Epithelial cell of esophagus (primary cell): ENCODE data around the gene ZNF780A.
A peak's percentile ranks its signal among the peaks of the same experiment; 100 is the strongest.

Source experiments
- DNase-seq: peaks from one replicate; pipeline ENCODE4 v3.0.0; 2010; ENCODE audit warnings: low read depth
- H3K4me3 ChIP-seq: 2 replicates; pipeline ENCODE4 v1.5.1; 2011; ENCODE audit warnings: mild to moderate bottlenecking, low read length, control low read depth
- TF ChIP-seq, protein P1 (sequence below): IDR thresholded peaks from 2 replicates; pipeline ENCODE4 v1.5.1; 2011; ENCODE audit warnings: low read depth, mild to moderate bottlenecking, low read length, control low read depth, inconsistent platforms; ENCODE audit not compliant: insufficient read depth; ENCODE audit errors: missing control alignments

The ZNF780A gene

DNA sequence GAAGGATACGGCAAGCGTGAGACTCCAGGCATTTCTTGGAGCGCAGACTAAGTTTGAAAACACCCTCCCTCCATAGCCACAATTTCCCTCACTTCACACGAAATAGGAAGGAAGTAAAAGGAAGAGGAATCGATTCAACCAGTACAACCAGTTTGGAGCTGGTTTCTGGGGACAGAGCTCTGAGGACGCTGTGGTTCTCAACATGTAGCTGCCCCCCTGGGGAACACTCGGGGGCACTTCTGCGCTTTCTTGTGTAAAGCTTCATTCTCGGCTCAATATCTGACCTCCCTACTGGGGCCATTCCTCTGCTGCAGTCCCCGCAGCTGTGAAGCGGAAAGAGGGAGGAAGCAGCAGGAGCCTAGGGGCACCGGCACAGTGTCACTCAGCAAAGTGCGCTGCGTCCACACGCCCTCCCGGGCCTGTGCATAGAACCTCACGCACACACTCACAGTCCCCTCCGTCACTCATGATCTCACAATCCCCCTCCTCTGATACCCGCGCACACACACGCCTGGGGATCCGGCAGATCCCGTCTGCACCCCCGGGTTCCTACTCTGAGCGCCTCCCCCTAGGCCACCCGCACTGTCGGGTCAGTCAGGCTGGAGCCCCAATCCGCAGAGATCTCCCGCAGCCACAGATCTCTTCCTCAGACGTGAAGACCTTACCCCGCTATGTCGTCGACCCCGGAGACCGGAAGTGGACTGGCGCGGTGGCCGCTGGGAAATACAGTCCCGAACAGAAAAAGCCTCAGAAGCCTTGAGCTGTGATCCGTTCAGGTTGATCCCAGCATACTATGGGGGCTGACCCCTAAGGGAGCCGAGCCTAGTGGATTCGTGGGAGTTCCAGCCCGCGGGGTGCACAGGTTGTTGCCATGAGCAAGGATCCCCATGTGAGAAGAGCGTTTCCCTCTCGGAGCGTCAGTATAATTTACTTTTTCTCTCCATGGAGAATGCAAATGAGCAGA lies at the start of gene ZNF780A:
TSS of gene ZNF780A (minus strand) at position 703 of the 964 bp plus-strand sequence. CDS start 6,190 bp downstream, outside the sequence.
- TF ChIP-seq, protein P1, sequence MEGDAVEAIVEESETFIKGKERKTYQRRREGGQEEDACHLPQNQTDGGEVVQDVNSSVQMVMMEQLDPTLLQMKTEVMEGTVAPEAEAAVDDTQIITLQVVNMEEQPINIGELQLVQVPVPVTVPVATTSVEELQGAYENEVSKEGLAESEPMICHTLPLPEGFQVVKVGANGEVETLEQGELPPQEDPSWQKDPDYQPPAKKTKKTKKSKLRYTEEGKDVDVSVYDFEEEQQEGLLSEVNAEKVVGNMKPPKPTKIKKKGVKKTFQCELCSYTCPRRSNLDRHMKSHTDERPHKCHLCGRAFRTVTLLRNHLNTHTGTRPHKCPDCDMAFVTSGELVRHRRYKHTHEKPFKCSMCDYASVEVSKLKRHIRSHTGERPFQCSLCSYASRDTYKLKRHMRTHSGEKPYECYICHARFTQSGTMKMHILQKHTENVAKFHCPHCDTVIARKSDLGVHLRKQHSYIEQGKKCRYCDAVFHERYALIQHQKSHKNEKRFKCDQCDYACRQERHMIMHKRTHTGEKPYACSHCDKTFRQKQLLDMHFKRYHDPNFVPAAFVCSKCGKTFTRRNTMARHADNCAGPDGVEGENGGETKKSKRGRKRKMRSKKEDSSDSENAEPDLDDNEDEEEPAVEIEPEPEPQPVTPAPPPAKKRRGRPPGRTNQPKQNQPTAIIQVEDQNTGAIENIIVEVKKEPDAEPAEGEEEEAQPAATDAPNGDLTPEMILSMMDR = no peak
- H3K4me3 ChIP-seq = peak within 1 kb of the TSS; percentile 92
- peak; percentile 52 for DNase-seq

DNA sequence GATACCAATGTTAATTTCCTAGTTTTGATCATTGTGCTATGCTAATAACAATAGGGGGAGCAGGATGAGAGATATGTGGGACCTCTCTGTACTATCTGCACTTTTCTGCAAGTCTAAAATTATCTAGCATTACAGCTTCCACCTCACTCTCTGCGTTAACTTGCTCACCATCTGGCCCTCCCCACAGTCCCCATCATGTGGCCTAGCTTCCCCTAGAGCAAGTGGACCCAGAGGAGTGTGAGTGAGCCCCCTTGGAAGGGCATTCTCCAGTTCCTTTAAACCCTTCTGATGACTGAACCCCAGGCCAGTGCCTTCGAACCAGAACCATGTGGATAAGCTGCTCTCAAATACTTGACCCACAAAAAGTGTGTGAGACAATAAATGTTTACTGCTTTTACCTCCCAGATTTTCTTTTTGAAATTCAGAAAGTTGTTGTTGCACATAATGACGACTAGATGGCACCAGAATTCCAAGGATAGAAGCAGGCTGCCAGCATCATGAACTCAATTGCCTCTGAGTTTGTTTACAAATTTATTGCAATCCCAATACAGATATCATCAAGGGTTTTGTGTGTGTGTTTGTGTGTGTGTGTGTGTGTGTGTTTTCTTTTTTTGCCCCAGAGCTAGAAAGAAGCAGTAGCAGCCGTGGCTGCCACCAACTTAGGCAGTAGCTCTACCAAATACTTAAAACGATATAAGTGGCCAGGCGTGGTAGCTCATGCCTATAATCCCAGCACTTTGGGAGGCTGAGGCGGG lies 49.0 kb upstream of the ZNF780A start:
- no peak overlapping the region for H3K4me3 ChIP-seq
- DNase-seq = peak; percentile 67
- TF ChIP-seq, protein P1 = peak; percentile 75

DNA sequence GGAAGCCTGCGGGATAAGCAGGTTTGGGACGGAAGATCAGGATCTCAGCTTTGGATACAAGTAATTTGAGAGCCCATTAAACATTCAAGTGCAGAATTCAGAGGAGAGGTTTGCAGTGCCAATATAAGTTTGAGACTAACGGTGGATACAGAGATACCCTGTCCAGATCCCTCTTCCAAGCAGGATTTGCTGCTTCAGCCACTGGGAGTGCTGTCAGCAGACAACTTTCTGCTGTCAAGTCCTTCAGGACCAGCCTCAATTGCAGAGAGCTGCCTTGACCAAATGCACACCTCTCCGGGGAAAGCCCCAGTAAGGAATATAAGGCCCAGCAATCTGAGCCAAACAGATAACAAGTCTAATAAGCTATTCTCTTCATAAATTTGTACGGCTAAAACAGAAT lies 46.1 kb upstream of the ZNF780A start:
- TF ChIP-seq, protein P1 = no peak
- H3K4me3 ChIP-seq = no peak overlapping the region

DNA sequence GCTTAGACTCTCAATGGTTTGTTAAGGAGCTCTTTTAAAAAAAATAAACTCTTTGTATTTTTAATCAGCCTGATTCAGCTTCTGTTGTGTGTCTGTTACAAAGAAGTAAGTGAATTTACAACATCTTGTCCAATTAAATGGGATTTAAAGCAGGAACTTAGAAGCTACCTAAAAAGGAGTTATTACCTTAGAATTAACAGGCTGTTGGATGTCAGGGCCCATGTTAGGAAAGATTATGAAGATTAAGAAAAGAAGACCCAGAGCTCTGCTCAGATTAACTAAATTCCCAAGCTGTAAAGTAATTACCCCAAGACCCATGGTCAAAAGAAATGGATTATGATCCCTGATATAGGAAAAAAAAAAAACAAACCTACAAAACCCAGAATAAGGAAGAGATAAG lies 44.1 kb upstream of the ZNF780A start:
- TF ChIP-seq, protein P1 = no peak
- no peak for DNase-seq

More for the DNA sequence above, 46.1 kb upstream of the ZNF780A start:
- DNase-seq = no peak

DNA sequence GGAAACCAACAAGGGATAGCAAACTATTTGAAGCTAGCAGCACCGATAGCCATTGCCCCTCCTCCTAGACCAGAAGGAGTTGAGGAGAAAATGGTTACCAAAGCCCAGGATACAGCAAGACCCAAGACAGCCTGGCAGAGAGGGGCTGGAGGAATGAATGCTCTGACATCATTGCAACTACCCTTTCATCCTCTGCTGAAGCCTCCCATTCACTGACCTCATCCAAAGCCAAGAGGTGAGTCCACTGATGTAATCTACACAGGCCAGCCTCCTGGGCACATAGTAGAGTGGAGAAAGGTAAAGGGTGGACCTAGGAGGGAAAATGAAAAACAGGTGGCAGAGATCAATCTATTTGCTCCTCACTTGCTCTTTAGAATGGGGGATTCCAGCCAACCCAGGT lies 42.7 kb upstream of the ZNF780A start:
- DNase-seq = no peak
- H3K4me3 ChIP-seq = no peak overlapping the region
- TF ChIP-seq, protein P1 = no peak

More for the DNA sequence above, 44.1 kb upstream of the ZNF780A start:
- no peak overlapping the region for H3K4me3 ChIP-seq

DNA sequence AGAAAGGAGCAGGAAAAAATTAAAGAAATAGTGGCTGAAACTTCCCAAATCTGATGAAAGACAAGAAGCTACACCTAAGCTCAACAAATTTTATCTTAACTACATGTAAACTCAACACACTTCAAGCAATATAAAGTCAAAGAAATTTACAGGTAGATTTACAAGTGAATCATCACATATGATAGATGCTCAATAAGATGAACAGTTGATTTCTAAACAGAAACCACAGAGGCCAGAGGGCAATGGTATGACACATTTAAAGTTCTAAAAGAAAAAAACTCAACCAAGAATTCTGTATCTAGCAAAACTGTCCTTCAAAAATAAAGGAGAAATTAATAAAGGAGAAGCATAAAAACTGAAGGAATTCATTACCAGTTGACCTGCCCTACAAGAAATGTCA lies 39.3 kb upstream of the ZNF780A start:
- TF ChIP-seq, protein P1 = no peak
- no peak for DNase-seq

More for the DNA sequence above, 39.3 kb upstream of the ZNF780A start:
- no peak overlapping the region for H3K4me3 ChIP-seq
